Measurements from ENCODE around the gene TMEM82.

TMEM82 gene

DNA sequence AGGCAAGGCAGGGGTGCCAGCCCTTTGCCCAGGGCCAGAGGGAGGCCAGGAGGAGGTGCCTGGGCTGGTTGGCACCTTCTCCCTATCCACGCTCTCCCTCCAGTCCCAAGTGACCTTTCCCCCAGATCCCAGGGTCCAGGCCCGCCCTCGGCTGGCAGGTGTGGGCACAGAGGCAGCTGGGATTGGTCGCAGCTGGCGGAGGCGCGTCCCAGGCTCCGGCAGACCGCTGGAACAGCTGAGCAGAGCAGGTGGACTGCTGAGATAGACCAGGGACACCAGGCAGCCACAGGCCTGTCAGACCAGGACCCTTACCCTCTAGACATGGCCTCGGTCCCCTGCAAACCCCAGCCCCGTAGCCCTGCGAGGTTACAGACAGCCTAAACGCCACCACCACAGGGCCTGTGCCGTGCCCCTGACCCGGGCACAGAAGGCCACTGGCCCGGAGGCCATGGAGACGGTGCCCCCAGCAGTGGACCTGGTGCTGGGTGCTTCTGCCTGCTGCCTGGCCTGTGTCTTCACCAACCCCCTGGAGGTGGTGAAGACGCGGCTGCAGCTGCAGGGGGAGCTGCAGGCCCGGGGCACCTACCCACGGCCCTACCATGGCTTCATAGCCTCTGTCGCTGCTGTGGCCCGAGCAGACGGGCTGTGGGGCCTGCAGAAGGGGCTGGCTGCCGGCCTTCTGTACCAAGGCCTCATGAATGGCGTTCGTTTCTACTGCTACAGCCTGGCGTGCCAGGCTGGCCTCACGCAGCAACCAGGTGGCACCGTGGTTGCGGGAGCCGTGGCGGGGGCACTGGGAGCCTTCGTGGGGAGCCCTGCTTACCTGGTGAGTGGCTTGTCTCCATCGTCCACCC, 6.0 kb upstream of the TMEM82 start, which contains the start of gene SLC25A34:
Gene SLC25A34 (plus strand): TSS at position 221 of the 854 bp plus-strand sequence. CDS start 228 bp downstream, at position 449.
- DNase-seq, result no peak
- ATAC-seq, result no peak

DNA sequence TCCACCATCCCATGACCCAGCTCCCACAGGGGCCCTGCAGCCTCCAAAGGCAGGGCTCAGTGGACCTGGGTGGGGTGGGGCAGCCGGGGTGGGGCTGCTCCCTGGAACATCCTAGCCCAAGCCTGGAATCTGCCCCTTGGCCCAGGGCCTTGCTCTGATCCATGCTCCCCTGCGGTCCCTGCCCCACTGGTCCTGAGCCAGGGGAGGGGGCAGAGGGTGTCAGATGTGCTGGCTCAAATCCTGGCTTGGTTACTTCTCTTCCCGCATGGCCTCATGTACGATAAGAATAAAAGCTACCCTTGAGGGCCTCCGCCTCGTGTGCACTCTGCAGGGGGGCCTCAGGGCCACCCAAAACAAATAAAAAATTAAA, 5.4 kb upstream of the TMEM82 start:
- DNase-seq (no peak), ATAC-seq (no peak)

DNA sequence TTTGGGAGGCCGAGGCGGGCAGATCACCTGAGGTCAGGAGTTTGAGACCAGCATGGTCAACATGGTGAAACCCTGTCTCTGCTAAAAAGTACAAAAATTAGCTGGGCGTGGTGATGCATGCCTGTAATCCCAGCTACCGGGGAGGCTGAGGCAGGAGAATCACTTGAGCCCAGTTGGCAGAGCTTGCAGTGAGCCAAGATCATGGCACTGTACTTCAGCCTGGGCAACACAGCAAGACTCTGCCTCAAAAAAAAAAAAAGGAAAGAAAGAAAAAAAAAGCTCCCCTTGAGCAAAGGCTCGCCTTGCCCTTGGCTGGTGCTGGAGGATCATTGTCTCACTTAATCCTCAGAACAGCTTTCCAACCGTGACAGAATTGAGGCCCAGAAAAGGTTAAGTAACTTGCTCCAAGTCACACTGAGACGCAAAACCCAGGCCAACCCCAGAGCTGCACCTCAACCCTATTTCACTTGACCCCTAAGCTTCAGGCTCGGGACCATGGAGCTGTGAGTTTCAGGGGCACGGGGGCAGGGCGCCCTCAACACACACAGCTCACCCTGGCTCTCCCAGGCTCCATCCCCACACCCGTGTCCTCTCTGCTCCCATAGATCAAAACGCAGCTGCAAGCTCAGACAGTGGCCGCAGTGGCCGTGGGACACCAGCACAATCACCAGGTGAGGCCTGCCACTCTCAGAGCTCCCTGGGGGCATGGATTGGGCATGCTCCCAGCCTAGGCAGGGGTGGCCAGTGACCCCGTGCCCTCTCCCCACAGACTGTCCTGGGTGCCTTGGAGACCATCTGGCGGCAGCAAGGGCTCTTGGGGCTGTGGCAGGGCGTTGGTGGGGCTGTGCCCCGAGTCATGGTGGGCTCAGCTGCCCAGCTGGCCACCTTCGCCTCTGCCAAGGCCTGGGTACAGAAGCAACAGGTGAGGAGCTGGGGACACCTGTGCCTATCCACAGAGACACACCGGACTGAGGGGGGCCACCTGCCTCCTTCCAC, 4.7 kb upstream of the TMEM82 start:
- ATAC-seq (no peak), DNase-seq (no peak)

DNA sequence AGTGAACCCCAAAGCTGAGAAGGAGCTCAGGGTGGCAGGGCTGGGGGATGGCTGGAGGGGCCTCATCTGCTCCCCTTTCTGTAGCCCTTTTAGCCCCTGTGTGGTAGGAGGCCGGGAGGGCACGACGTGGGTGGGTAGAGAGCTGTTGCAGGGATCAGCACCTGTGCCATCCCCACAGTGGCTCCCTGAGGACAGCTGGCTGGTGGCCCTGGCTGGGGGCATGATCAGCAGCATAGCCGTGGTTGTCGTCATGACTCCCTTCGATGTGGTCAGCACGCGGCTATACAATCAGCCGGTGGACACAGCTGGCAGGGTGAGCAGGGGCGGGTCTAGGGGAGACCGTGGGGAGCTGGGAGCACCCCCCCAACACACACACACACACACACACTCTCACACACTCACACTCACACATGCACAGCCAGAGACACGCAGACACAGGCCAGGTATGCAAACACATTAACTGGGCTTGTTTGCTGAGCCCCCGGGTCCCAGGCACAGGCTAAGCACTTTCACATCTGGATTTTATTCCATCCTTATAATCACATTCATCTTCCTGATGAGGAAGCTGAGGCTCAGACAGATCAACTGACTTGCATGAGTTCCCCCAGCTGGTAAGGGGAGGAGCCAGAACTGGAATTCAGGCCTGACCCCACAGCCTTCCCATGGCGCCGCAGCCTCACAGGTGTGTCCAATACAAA, 3.7 kb upstream of the TMEM82 start:
- ATAC-seq (no peak), DNase-seq (no peak)

DNA sequence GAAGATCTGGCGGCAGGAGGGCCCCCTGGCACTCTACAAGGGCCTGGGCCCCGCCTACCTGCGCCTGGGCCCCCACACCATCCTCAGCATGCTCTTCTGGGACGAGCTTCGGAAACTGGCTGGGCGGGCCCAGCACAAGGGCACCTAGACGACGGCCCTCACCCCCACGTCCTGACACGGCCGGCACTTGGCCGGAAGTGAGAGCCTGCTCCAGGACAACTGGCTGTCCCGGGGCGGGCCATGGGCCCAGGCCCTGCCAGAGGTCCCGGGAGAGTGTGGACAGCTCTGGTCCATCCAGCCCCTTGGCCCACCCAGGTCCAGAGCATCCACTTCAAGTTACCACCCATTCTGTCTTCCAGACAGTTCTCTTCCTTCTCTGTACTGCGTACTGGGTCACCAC, 3.0 kb upstream of the TMEM82 start:
- ATAC-seq (no peak), DNase-seq (no peak)

DNA sequence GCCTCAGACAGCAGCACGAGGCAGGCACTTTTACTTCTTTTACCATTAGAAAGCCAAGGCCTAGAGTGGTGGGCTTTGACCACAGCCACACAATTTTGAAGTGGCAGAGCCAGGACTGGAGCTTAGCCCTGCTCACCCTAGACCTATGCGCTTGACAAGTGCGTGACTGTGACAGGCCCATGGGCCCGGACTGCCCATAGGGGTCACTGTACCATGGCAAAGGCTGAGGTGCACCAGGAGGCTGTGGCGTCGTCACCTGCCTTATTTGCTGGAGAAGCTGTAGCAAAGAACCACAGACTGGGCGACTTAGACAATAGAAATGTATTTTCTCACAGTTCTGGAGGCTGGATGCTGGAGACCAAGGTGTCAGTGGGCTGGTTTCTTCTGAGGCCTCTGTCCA, 2.6 kb upstream of the TMEM82 start:
- ATAC-seq (no peak), DNase-seq (no peak)

DNA sequence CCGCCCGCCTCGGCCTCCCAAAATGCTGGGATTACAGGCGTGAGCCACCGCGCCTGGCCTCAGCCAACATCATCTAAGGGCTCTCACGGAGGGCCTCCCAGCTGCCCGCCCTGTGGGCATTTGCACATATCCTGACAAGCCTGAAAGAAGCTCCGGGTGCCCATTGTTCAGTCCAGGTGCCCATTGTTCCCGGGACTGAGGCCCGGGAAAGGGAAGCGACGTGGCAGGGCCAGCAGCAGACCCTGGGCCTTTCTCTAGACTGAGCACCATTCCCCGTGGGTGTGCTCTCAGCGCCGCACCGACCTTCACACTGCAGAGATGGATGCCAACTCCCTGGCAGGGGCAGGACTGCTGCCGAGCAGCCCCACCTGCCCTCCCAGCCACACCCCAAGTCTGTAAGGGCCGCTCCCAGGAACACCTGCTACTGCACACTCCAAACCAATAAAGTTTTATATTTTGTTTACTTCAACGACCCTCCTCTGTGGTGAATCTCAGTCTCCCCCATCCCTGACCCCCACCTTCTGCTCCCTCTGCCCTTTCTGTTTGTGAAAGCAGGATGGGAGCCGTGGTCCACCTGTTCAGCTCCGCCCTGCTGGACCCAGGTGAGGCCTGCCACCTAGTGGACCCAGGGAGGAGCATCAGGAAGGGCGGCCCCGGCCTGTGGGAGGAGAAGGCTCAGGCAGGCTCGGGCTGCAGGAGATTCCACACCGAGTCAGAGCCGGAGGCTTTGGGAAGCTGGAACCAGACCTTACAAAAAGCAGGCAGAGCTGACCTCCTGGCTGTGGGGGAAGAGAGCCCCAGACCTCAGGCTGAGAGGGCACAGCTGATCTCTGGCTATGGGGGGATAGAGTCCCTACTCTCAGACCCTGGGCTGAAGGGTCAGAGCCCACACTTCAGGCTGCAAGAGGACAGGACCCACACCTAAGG, 1.1 kb upstream of the TMEM82 start:
- ATAC-seq, result peak; percentile 79
- DNase-seq, result peak; percentile 77

DNA sequence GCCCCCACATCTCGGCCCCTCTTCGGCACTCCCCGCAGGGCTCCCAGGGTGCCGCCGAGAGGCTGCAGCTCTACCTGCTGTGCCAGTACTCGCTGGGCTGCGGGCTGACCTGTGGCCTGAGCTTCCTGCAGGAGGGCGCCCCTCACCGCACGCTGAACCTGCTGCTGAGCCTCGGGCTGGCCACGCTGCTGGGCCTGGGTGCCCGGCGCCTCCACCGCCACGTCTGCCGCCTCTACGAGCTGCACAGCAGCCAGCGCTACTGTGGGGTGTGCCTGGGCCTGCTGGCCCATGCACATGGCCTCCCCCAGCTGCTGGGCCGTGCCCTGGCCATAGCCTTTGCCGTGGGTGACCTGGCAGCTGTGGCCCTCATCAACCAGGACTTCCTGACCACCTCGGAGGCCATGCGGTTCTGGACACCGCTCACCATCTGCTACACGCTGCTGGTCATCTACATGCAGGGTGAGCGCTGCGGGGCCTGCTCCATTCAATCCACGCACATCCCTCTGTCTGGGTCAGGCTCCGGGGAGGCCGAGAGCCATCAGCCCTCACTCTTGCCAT, 1.9 kb downstream of the TMEM82 start:
- no peak for DNase-seq
- ATAC-seq, result no peak

DNA sequence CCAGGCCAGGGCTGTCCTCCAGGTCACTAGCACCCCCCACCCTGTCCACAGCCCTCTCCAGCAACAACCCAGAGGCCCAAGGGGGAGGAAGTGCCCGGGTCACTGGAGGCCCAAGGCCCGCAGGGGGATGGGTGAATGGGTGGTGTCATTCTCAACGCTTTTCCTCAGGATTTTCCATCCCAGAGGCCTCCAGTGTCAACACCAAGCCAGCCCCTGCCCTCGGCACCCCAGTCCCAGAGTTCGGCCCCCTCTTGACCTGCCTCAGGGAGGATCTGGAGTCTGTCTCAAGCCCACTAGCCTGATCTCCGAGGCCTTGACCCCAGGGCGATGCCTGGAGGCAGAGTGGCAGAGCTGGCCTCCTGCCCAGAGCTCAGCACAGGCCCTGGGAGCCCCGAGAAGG, 5.1 kb downstream of the TMEM82 start:
- no peak for DNase-seq
- no peak for ATAC-seq

DNA sequence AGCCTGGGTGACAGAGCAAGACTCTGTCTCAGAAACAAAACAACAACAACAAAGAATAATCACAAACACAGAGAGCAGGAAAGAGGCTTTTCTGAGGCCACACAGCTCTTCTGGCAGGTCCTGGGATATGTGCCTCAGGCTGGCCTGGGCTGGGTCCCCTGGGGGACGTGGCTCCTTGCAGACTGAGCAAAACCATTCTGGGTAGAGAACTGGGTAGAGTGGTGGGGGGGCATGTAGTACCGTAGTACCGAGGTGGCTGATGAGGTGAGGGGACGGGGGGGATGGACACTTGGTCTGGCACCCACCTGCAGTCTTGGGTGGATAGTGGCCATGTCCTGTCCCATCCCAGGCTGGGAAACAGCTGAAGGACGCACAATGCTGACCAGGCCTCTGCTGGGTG, 6.0 kb downstream of the TMEM82 start:
- ATAC-seq (no peak), DNase-seq (no peak)

DNA sequence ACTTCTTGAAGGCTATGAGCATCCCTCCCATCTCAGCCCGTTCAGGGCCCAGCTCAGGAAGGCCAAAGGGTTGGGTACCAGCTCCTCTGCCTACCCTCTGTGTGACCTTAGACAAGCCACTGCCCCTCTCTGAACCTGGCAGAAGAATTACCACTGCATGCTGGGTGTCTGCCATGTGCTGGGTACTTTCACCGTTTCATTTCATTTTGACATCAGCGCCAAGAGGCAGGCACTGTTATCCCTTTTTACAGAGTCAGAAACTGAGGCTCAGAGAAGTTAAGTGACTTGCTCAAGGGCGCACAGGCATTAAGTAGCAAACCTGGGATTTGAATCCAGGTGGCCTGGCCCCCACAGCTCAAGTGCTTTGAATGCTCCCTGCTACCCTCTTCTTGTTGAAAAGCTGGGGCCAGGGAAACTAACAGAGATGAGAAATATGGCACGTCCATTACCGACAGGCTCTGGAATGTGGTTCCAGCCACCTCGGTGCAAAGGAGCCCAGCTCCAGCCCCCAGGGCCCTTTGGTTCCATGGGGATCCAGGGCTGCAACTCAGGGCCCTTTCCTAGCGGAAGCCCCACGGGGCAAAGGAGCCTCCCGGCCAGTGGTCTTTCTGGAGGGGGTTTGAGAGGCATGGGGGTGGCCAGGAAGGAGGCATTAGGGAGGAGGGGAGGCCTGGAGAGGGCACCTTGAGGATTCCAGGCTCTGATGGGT, 6.5 kb downstream of the TMEM82 start:
- DNase-seq, result no peak
- ATAC-seq, result no peak

DNA sequence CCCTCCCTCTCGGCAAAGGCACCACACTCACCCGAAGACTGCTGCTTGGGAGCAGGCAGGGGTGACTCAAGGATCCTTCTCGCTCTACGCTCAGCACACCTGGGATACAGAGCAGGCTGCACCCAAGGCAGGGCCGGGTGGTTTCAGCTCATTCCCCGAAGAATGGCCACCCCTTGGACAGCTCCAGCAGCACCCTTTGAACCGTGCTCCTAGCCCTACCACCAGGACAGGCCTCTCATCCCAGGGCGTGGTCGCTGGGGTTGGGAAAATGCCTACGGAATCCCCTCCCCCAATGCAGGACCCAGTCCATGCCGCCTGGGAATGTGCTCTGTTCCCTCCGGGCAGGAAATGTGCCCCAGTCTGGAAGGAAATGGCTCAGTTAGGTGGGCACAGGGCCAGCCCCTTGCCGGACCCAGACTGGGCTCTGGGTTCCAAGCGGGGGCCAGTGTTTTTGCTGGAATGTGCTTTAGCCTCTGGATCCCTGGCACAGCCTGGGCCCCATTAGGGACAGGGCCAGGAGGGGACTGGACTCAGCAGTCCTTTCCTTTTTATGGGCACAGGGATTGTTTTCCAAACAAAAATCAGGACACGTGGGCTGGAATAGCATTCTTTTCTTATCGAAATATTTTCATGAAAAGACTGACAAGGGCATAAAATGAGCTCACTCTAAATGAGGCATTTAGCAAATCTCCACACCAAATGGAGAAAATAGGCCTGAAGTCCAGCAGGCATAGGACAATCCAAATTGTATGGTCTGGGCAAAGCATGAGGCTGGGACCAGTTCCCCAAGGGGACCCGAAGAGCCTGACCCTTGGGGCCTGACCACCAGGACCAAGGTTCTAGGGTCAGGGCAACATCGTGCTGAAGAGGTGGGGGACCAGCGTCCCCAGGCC, 7.3 kb downstream of the TMEM82 start:
- DNase-seq (no peak), ATAC-seq (no peak)

DNA sequence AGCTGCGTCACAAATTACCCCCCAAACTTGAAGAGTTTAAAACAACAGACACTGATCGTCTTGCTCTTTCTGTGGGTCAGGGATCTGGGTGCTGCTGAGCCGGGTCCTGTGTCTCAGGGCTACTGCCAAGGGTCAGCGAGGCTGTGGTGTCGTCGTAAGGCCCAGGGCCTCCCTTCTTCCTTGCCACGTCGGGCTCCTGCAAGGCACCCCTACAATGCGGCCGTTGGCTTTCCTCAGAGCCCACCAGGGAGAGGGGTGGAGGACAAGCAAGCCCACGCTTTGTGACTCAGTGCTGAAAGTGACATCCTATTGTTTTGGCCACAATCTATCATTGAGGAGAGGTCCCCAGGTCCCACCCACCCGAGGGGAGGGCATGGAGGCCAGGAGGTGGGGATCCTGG, 8.6 kb downstream of the TMEM82 start:
- ATAC-seq (no peak), DNase-seq (no peak)

DNA sequence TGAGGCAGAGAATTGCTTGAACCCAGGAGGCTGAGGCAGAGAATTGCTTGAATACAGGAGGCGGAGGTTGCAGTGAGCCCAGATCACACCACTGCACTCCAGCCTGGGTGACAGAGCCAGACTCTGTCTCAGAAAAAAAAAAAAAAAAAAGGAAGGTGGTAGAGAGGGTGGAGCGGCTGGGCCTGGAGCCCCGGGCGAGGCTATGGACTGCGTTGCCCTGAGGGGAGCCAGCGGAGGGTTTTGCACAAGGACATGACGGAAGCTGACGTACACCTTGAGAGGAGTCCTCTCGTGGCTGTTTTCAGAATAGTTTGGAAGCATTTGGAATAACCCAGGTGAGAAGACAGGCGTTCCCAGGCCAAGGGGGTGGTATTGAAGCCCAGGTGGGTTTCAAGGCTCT, 9.4 kb downstream of the TMEM82 start:
- DNase-seq, result no peak
- ATAC-seq, result no peak

DNA sequence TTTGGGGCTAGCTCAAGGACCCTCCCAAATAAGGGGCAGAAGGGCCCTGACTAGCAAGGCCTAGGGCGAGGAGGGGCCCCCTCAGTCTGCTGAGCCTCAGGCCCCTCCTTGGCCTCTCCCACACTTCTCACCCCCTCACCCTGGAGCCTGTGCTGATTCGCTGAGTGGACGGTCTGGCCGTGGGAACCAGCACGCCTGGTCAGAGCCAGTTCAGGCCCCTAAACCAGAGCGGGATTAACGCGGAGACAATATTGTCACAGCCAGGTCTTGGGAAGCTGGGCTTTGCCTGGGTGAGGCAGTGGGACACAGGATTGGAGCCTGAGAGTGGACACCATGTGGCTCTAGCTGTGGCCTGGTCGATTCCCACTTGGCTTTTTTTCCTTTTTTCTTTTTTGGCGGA, 11.5 kb downstream of the TMEM82 start:
- DNase-seq (no peak), ATAC-seq (no peak)

DNA sequence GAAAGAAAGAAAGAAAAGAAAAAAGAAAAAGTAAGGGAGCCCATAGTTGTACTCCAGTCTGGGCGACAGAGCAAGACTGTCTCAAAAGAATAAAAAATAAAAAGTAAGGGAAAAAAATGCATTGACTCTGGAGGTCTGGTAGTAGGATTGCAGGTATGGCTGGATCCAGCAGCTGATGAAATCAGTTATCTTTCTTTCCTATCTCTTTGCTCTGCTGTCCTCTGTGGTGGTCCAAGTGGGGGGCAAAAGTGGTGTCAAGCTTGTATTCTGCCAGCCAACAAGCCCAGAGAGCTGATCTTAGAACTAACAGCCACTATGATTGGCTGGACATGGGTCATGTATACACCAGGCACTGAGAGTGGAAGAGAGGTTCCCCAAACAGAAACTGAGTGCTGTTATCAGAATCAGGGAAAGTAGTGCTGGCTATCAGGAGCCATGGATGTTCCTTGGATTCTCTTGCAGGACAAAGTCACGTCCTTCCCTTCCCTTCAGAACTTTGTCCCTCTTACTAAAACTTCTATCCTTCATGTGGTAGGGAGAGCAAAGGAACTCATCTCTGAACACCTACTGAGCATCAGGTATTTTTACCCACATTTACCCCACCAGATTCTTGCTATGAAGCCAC, 12.8 kb downstream of the TMEM82 start:
- ATAC-seq, result no peak
- no peak for DNase-seq

DNA sequence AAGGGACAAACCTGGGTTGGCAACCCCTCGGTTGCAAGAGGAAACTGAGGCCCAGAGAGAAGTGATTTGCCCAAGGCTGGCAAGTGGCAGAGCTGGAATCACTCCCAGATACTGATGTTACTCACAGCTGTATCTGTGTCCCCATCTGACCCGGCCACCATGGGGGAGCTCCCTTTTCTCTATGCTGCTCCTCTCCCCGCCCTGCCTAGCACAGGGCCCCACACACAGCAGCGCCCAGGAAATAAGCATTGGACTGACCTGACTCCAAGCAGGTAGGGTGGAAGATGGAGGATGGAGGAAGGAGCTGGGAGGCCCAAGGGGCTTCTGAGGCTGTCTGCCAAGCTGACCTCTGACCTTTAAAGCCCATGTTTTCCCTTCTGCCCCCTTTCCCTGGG, 13.3 kb downstream of the TMEM82 start:
- no peak for DNase-seq
- no peak for ATAC-seq

DNA sequence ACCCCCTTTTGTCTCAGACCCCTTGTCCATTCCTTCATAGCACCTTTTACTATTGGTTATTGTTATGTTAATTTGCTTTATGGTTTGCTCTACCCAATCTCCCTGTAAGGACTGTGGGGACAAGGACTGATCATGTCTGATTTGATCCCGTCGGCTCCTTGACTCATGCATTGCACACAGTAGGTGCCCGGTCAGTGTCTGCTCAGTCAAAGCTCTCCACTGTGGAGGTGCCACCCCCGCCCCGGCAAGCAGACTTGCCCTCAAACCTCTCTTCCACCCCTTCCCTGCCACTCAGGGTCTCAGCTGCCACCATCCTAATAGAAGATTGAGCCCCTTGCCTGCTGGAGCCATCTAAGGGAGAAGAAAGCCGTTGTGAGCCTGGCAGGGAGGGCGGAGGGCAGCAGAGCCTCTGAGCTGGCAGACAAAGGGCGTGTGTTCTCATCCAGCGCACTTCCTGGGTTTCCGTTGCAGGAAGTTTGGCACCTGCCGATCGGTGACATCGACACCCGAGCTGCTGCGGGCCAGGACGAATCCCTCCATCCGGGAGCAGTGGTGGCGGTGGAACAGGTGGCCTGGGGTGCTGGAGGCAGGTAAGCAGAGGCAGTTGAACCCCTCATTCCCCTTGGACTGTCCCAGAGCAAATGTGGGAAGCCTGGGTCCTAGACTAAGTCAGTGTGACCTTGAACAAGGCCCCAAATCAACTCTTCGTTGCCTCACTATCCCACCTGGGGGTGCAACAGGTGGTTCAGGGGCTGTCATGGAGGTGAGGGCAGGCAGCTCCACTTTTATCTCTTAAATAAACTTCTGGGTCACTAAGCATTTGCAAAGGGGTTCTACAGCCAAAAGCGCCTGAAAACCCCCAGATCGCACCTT, 14.1 kb downstream of the TMEM82 start:
- ATAC-seq, result no peak
- DNase-seq, result no peak
